Colonic mucosa (tissue), 4 donors: ENCODE measurements around the gene DNASE1L2. TPM values are rescaled to one million over a fixed set of nuclear protein-coding genes. Genes with fewer than 3 reads are reported as not detected.

ENCODE experiments used
- DNase-seq: peaks from one replicate; pipeline ENCODE4 v3.0.0-alpha.2; 2020
- H3K27ac ChIP-seq: fragments of 200-600 bp; one replicate; pipeline ENCODE4 v1.8.0; 2021
- H3K27me3 ChIP-seq: fragments of 200-600 bp; one replicate; pipeline ENCODE4 v1.8.0; 2021
- H3K36me3 ChIP-seq: fragments of 200-600 bp; one replicate; pipeline ENCODE4 v1.8.0; 2021
- H3K4me1 ChIP-seq: fragments of 200-600 bp; one replicate; pipeline ENCODE4 v1.8.0; 2021; ENCODE audit warnings: mild to moderate bottlenecking
- H3K4me3 ChIP-seq: fragments of 200-600 bp; one replicate; pipeline ENCODE4 v1.8.0; 2021
- H3K9ac ChIP-seq, 2 donors: one replicate each; pipeline ENCODE4 v1.7.0; 2013; ENCODE audit warnings: control low read depth in 2 of 2, low read depth in 2 of 2, low read length in 2 of 2
- H3K9me3 ChIP-seq: fragments of 200-600 bp; one replicate; pipeline ENCODE4 v1.8.0; 2021
- intact Hi-C: fragments of 100-400 bp; cut with DNase I; formaldehyde crosslinking; loops from one replicate; pipeline ENCODE4 v1.14.1; 2022
- total RNA-seq, 2 donors: library from RNA; stranded (reverse); fragmentation: NEBNext Ultra II Directional in 1 of 2; extraction: Animal tissue kit (Norgen Biotek cat#: 25700) in 1 of 2; gene quantifications; one replicate each; pipeline ENCODE4 v1.2.1, GENCODE V29; 2021
- TF ChIP-seq, protein P1 (sequence below): fragments of 200-600 bp; IDR thresholded peaks from one replicate; pipeline ENCODE4 v1.8.0; 2022; ENCODE audit warnings: antibody characterized with exemption, mild to moderate bottlenecking
- donor health status: healthy.
- donor health status: DM: no; HTN: no; CAD: no.
- donor health status: DM: no; HTN: no; CAD: no.

Gene DNASE1L2
- total RNA-seq, 2 donors from 2014 or later, result 0.85 to 2.4 TPM

DNA sequence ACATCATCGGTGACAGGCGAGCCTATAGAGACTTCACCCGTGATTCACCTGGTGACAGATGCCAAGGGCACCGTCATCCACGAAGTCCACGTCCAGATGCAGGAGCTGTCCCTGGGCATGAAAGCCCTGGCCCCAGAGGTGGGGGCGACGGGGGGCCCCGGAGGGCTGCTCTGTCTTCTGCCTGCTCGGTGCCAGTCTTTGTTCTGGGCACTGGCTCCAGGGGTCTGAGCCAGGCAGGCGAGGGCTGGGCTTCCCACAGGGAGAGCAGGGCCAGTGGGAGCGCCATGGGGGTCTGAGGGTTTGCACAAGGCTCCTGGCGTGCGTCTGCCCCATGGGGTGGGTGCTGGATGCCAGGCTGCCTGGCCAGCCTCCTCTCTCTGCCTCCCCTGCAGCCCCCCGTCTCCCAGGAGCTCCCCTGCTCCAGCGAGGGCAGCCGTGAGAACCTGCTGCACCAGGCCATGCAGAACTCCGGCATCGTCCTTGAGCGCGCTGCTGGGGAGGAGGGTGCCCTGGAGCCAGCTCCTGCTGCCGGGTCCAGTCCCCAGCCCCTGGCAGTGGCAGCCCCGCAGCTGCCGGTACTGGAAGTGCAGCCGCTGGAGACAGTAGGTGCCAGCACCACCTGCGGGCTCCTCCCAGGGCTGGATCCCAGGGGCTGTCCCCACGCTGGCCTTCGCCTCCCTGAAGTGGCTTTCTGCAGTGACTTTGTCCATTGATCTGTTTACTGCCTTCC is 3.0 kb upstream of the DNASE1L2 start:
- TF ChIP-seq, protein P1, sequence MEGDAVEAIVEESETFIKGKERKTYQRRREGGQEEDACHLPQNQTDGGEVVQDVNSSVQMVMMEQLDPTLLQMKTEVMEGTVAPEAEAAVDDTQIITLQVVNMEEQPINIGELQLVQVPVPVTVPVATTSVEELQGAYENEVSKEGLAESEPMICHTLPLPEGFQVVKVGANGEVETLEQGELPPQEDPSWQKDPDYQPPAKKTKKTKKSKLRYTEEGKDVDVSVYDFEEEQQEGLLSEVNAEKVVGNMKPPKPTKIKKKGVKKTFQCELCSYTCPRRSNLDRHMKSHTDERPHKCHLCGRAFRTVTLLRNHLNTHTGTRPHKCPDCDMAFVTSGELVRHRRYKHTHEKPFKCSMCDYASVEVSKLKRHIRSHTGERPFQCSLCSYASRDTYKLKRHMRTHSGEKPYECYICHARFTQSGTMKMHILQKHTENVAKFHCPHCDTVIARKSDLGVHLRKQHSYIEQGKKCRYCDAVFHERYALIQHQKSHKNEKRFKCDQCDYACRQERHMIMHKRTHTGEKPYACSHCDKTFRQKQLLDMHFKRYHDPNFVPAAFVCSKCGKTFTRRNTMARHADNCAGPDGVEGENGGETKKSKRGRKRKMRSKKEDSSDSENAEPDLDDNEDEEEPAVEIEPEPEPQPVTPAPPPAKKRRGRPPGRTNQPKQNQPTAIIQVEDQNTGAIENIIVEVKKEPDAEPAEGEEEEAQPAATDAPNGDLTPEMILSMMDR, result no peak
- intact Hi-C loops, result no loop called here
- H3K4me3 ChIP-seq, result no peak overlapping the region
- H3K36me3 ChIP-seq, result peaks cover 34% of the 10 kb centered on the region
- no peak overlapping the region for H3K9ac ChIP-seq
- no peak overlapping the region for H3K27ac ChIP-seq
- H3K27me3 ChIP-seq, result peaks cover 24% of the 10 kb centered on the region
- peaks cover 16% of the 10 kb centered on the region for H3K4me1 ChIP-seq
- DNase-seq, result no peak
- no peaks in the 10 kb centered on the region for H3K9me3 ChIP-seq

DNA sequence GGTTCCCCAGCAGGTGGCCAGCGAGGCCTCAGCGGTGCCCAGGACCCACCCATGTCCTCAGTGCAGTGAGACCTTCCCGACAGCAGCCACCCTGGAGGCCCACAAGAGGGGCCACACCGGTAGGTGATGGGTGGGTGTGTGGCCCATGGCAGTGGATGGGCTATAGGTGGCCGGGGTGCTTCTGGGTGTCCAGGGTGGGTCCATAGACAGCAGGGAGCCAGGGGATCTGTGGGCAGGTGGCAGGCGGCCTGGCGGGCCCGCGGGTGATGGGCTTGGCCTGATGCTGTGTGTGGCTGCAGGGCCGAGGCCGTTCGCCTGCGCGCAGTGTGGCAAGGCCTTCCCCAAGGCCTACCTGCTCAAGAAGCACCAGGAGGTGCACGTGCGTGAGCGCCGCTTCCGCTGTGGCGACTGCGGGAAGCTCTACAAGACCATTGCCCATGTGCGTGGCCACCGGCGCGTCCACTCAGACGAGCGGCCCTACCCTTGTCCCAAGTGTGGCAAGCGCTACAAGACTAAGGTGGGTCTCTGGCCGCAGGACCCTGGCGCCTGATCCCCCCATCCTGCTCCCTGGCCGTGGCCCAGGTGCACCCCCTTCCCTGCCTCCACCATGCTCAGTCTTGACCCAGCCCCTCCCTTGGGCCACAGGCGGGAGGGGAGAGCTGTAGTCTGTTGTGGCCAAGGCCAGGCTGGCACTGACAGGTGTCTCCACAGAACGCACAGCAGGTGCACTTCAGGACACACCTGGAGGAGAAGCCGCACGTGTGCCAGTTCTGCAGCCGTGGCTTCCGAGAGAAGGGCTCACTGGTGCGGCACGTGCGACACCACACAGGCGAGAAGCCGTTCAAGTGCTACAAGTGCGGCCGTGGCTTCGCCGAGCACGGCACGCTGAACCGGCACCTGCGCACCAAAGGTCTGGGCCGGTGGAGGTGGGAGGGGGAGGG is 2.1 kb upstream of the DNASE1L2 start:
- H3K9me3 ChIP-seq, result no peaks in the 10 kb centered on the region
- H3K27me3 ChIP-seq, result peaks cover 26% of the 10 kb centered on the region
- no peak overlapping the region for H3K27ac ChIP-seq
- intact Hi-C loops, result no loop called here
- no peak overlapping the region for H3K4me3 ChIP-seq
- DNase-seq, result no peak
- no peak overlapping the region for H3K9ac ChIP-seq
- TF ChIP-seq, protein P1, result no peak
- peaks cover 32% of the 10 kb centered on the region for H3K36me3 ChIP-seq
- peaks cover 16% of the 10 kb centered on the region for H3K4me1 ChIP-seq

DNA sequence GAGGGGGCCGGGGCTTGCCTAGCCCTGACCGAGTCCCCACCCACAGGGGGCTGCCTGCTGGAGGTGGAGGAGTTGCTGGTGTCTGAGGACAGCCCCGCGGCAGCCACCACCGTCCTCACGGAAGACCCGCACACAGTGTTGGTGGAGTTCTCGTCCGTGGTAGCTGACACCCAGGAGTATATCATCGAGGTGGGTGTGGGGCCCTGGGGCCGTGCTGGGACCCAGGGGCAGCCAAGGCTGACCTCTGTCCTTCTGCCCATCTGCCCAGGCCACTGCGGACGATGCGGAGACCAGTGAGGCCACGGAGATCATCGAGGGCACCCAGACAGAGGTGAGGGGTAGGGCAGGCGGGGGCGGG is 1.5 kb upstream of the DNASE1L2 start:
- H3K4me1 ChIP-seq, result peaks cover 16% of the 10 kb centered on the region
- intact Hi-C loops, result no loop called here
- H3K4me3 ChIP-seq, result no peak overlapping the region
- H3K27me3 ChIP-seq, result peaks cover 26% of the 10 kb centered on the region
- H3K27ac ChIP-seq, result no peak overlapping the region
- H3K36me3 ChIP-seq, result peaks cover 25% of the 10 kb centered on the region
- TF ChIP-seq, protein P1, result no peak
- no peaks in the 10 kb centered on the region for H3K9me3 ChIP-seq
- DNase-seq, result no peak
- no peak overlapping the region for H3K9ac ChIP-seq

DNA sequence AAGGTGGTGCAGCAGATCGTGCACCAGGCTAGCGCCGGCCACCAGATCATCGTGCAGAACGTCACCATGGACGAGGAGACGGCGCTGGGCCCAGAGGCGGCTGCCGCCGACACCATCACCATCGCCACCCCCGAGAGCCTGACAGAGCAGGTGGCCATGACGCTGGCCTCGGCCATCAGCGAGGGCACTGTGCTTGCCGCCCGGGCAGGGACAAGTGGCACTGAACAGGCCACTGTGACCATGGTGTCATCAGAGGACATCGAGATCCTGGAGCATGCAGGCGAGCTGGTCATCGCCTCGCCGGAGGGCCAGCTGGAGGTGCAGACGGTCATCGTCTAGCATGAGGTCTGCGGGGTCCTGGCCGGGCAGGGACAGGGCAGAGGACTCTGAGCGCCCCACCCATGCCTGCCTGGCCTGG is 1.0 kb upstream of the DNASE1L2 start:
- TF ChIP-seq, protein P1, result no peak
- DNase-seq, result no peak
- intact Hi-C loops, result no loop called here
- Histone ChIP-seq H3K9me3 (no peaks in the 10 kb centered on the region), H3K9ac (no peak overlapping the region), H3K36me3 (peaks cover 23% of the 10 kb centered on the region), H3K4me3 (no peak overlapping the region), H3K27me3 (peaks cover 26% of the 10 kb centered on the region), H3K4me1 (peaks cover 16% of the 10 kb centered on the region), H3K27ac (no peak overlapping the region)

DNA sequence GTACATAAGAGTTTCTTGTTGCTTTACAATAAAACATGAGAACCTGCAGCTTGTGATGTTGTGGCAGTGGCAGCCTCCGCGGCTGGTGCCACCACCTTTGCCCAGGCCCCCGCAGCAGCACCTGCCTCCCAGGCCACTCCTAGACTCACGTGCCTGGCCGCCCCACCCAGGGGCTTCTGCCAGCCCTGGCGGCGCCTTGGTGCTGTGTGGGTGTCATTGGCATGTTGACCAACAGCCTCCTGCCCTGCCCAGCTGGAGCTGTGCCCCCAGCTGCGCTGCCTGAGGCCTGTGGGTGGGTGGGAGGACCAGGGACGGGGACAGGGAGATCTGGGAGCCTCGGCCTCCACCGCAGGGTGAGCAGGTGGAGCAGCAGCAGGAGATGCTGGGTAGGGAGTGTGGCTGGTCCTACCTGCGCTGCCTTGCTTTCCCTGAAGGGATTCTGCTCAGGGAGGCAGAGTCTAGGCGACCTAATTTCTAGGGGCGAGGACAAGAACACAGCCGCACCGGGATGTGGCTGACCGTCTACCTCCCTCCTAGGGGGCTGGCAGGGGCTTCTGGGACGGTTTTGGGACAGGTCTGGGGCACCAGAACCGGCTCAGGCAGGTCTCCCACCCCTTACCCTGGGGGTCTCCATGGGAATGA is 428 bp upstream of the DNASE1L2 start:
- H3K27ac ChIP-seq, result no peak overlapping the region
- intact Hi-C loops, result no loop called here
- TF ChIP-seq, protein P1, result no peak
- DNase-seq, result no peak
- no peaks in the 10 kb centered on the region for H3K9me3 ChIP-seq
- H3K9ac ChIP-seq, result no peak overlapping the region
- H3K36me3 ChIP-seq, result peaks cover 23% of the 10 kb centered on the region
- H3K4me3 ChIP-seq, result no peak overlapping the region
- H3K4me1 ChIP-seq, result peaks cover 16% of the 10 kb centered on the region
- peaks cover 26% of the 10 kb centered on the region for H3K27me3 ChIP-seq
